ENCODE measurements around the gene VPS13D.

Gene VPS13D

GRCh38 chr1:12464045-12464461, 234.2 kb downstream of the VPS13D start:
- no peaks in the 10 kb centered on the region for H3K9me2 ChIP-seq (ENCODE audit: low read depth, low read length)
- no peak overlapping the region for H3K9ac ChIP-seq (ENCODE audit: low read length)
- H4K20me1 ChIP-seq (ENCODE audit: insufficient read depth, low read length): no peaks in the 10 kb centered on the region
- H3K4me3 ChIP-seq (ENCODE audit: low read depth, low read length, poor library complexity, severe bottlenecking): no peak overlapping the region
- no peaks in the 10 kb centered on the region for H3K36me3 ChIP-seq (ENCODE audit: insufficient read depth, low read length)
- H3K79me2 ChIP-seq (ENCODE audit: insufficient read depth, low read length): no peaks in the 10 kb centered on the region
- no peak overlapping the region for H3K27ac ChIP-seq (ENCODE audit: low read depth, low read length, poor library complexity, severe bottlenecking)
- H2AFZ ChIP-seq (ENCODE audit: low read length): no peak overlapping the region
- no peak overlapping the region for H3K4me2 ChIP-seq (ENCODE audit: low read length)
- TF ChIP-seq CTCF (IDR thresholded peaks at IDR 0.05; ENCODE audit: low read length): no peak
- TF ChIP-seq EZH2 (IDR thresholded peaks at IDR 0.05; ENCODE audit: borderline replicate concordance, low read length): no peak
- H3K27me3 ChIP-seq (ENCODE audit: insufficient read depth, low read length): no peaks in the 10 kb centered on the region
- H3K4me1 ChIP-seq (ENCODE audit: insufficient read depth, low read length, severe bottlenecking): no peaks in the 10 kb centered on the region
- no peaks in the 10 kb centered on the region for H3K9me3 ChIP-seq (ENCODE audit: low read length)
- H3F3A ChIP-seq (ENCODE audit: insufficient read depth, low read length): no peaks in the 10 kb centered on the region

DNA sequence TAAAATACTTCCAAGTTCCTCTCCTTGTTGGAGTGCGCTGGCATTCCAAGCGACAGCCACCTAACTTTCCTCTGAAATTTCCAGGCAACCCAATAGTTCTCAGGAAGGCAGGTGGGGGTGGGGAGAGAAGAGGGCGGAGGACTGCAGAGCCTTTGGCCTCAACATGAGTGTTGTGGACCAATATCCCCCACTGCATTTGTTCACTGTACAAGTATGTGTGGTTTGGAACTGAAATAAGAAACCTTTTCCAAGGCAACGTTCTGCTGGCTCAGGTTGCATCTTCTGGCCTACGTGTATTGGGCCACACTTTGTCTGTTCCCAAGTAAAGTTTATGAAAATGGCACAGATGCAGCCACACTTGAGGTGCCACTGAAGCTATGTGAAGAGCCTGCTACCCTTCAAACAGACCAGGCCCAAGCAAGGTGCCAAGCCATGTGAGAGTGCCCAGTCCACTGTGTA, 234.8 kb downstream of the VPS13D start:
- no peaks in the 10 kb centered on the region for H3K36me3 ChIP-seq (ENCODE audit: insufficient read depth, low read length)
- no peak overlapping the region for H3K27ac ChIP-seq (ENCODE audit: low read depth, low read length, poor library complexity, severe bottlenecking)

GRCh38 chr1:12465126-12465525, 235.3 kb downstream of the VPS13D start:
- no peak overlapping the region for H3K9ac ChIP-seq (ENCODE audit: low read length)
- H3K9me2 ChIP-seq (ENCODE audit: low read depth, low read length): no peaks in the 10 kb centered on the region
- TF ChIP-seq CTCF (IDR thresholded peaks at IDR 0.05; ENCODE audit: low read length) (no peak), EZH2 (IDR thresholded peaks at IDR 0.05; ENCODE audit: borderline replicate concordance, low read length) (no peak)
- H3K36me3 ChIP-seq (ENCODE audit: insufficient read depth, low read length): no peaks in the 10 kb centered on the region
- no peaks in the 10 kb centered on the region for H3F3A ChIP-seq (ENCODE audit: insufficient read depth, low read length)
- no peaks in the 10 kb centered on the region for H3K9me3 ChIP-seq (ENCODE audit: low read length)
- H3K27ac ChIP-seq (ENCODE audit: low read depth, low read length, poor library complexity, severe bottlenecking): no peak overlapping the region
- no peaks in the 10 kb centered on the region for H3K27me3 ChIP-seq (ENCODE audit: insufficient read depth, low read length)
- no peaks in the 10 kb centered on the region for H3K4me1 ChIP-seq (ENCODE audit: insufficient read depth, low read length, severe bottlenecking)
- H2AFZ ChIP-seq (ENCODE audit: low read length): no peak overlapping the region
- no peaks in the 10 kb centered on the region for H4K20me1 ChIP-seq (ENCODE audit: insufficient read depth, low read length)
- no peaks in the 10 kb centered on the region for H3K79me2 ChIP-seq (ENCODE audit: insufficient read depth, low read length)
- no peak overlapping the region for H3K4me2 ChIP-seq (ENCODE audit: low read length)
- no peak overlapping the region for H3K4me3 ChIP-seq (ENCODE audit: low read depth, low read length, poor library complexity, severe bottlenecking)

More for the DNA sequence above, 234.8 kb downstream of the VPS13D start:
- no peak overlapping the region for H2AFZ ChIP-seq (ENCODE audit: low read length)
- no peaks in the 10 kb centered on the region for H3K79me2 ChIP-seq (ENCODE audit: insufficient read depth, low read length)
- H3K4me1 ChIP-seq (ENCODE audit: insufficient read depth, low read length, severe bottlenecking): no peaks in the 10 kb centered on the region
- H4K20me1 ChIP-seq (ENCODE audit: insufficient read depth, low read length): no peaks in the 10 kb centered on the region
- no peaks in the 10 kb centered on the region for H3K9me3 ChIP-seq (ENCODE audit: low read length)
- no peak overlapping the region for H3K9ac ChIP-seq (ENCODE audit: low read length)
- H3K4me2 ChIP-seq (ENCODE audit: low read length): no peak overlapping the region
- H3K4me3 ChIP-seq (ENCODE audit: low read depth, low read length, poor library complexity, severe bottlenecking): no peak overlapping the region
- TF ChIP-seq EZH2 (IDR thresholded peaks at IDR 0.05; ENCODE audit: borderline replicate concordance, low read length) (no peak), CTCF (IDR thresholded peaks at IDR 0.05; ENCODE audit: low read length) (no peak)
- no peaks in the 10 kb centered on the region for H3F3A ChIP-seq (ENCODE audit: insufficient read depth, low read length)
- no peaks in the 10 kb centered on the region for H3K27me3 ChIP-seq (ENCODE audit: insufficient read depth, low read length)
- no peaks in the 10 kb centered on the region for H3K9me2 ChIP-seq (ENCODE audit: low read depth, low read length)
